ENCODE data around the gene ARID1B. TPM values are rescaled to one million over a fixed set of nuclear protein-coding genes. Genes with fewer than 3 reads are reported as not detected.

ARID1B gene
- total RNA-seq, 1 donor from 2014 or later, result 67.5 TPM

DNA sequence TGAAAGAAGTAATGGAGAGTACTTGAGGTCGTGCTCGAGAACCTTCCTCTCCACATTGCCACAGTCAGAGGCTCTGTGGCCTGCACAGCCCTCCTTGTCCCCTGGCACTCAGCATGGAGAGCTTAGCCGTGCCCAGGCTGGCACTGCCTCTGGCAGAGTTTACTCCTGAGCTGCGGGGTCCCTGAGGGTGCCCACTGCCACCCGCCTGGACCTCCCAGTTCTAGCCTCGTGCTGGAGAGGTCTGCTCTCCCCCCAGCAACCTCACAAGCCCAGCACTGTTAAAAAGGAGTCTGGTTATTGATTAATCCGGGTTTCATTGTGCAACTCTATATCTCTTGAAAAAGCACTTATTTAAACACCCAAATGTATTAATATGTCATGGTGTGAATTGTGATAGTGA lies 319.3 kb downstream of the ARID1B start:
- peak; percentile 45 for DNase-seq
- intact Hi-C loops (cut with micrococcal nuclease), result no loop called here
- no peaks in the 10 kb centered on the region for H3K27me3 Mint-ChIP-seq
- no peak overlapping the region for H3K27ac Mint-ChIP-seq
- H3K4me3 Mint-ChIP-seq, result no peak overlapping the region
- H3K36me3 Mint-ChIP-seq (ENCODE audit: low read depth), result peaks cover 15% of the 10 kb centered on the region
- H3K4me1 Mint-ChIP-seq, result peaks cover 33% of the 10 kb centered on the region
- H3K9me3 Mint-ChIP-seq, result no peaks in the 10 kb centered on the region

- Mint-ChIP-seq H3K4me1 (peaks cover 34% of the 10 kb centered on the region), H3K36me3 (ENCODE audit: low read depth) (peaks cover 17% of the 10 kb centered on the region), H3K27ac (no peak overlapping the region), H3K9me3 (no peaks in the 10 kb centered on the region), H3K27me3 (no peaks in the 10 kb centered on the region), H3K4me3 (no peak overlapping the region)
- no peak for DNase-seq
- intact Hi-C loops (cut with micrococcal nuclease), result no loop called here
Measured at GRCh38 chr6:157097255-157097955, 320.2 kb downstream of the ARID1B start.

- no peak overlapping the region for H3K27ac Mint-ChIP-seq
- no peak for DNase-seq
- peaks cover 16% of the 10 kb centered on the region for H3K36me3 Mint-ChIP-seq (ENCODE audit: low read depth)
- no peaks in the 10 kb centered on the region for H3K27me3 Mint-ChIP-seq
- H3K4me1 Mint-ChIP-seq, result peaks cover 34% of the 10 kb centered on the region
- intact Hi-C loops (cut with micrococcal nuclease), result no loop called here
- no peak overlapping the region for H3K4me3 Mint-ChIP-seq
- no peaks in the 10 kb centered on the region for H3K9me3 Mint-ChIP-seq
Measured at GRCh38 chr6:157098999-157099398, 321.8 kb downstream of the ARID1B start.

DNA sequence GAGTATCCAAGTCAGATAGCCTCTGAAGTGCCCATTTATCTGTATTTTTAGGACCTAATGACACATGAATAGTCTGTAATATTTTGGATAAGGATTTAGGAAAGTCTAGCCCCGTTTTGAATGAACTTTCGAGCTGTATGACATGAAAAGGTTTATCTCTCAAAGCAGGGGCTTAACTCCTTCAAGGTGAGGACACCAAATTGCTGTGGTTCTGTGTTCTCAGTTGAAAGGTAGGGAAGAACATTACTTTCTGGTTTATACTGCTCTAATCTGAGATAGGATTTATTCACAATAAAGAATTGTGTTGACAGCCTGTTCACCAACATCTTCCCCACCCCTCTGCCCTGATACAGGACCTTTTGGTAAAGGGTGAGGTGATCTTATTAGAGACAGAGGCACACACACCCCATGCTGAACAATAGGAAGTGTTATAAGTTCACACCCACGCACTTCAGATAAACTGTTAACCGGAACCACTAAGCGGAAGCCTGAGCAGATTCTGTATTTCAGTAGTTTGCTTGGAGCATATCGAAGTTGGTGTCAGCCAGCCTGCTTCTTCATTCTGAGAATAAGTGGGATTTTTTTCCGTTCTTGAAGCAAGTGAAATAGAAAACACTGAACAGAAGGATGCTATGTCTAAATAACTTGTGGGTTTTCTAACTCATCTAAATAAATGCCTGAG lies 322.9 kb downstream of the ARID1B start:
- Mint-ChIP-seq H3K27ac (peak overlapping the region; percentile 92), H3K9me3 (no peaks in the 10 kb centered on the region)

GRCh38 chr6:157101166-157101565 lies 324.0 kb downstream of the ARID1B start:
- no peaks in the 10 kb centered on the region for H3K27me3 Mint-ChIP-seq
- H3K27ac Mint-ChIP-seq, result peak overlapping the region; percentile 48
- peaks cover 44% of the 10 kb centered on the region for H3K4me1 Mint-ChIP-seq
- H3K36me3 Mint-ChIP-seq (ENCODE audit: low read depth), result peaks cover 19% of the 10 kb centered on the region
- H3K9me3 Mint-ChIP-seq, result no peaks in the 10 kb centered on the region
- intact Hi-C loops (cut with micrococcal nuclease), result loop anchor here (5.0 kb wide), 1 partner anchor 144 kb away; no protein-coding TSS in a partner anchor
- DNase-seq, result no peak
- no peak overlapping the region for H3K4me3 Mint-ChIP-seq

More for the DNA sequence above, 322.9 kb downstream of the ARID1B start:
- Mint-ChIP-seq H3K4me3 (peak overlapping the region; percentile 73), H3K36me3 (ENCODE audit: low read depth) (peaks cover 16% of the 10 kb centered on the region), H3K4me1 (peaks cover 39% of the 10 kb centered on the region), H3K27me3 (no peaks in the 10 kb centered on the region)
- peak; percentile 84 for DNase-seq
- intact Hi-C loops (cut with micrococcal nuclease), result loop anchor here (1.0 to 5.0 kb wide), 7 partner anchors 8 to 321 kb away; no protein-coding TSS in a partner anchor

- intact Hi-C loops (cut with micrococcal nuclease), result loop anchor here (5.0 kb wide), 2 partner anchors 148 to 248 kb away; no protein-coding TSS in a partner anchor
- peaks cover 51% of the 10 kb centered on the region for H3K4me1 Mint-ChIP-seq
- H3K4me3 Mint-ChIP-seq, result no peak overlapping the region
- H3K27me3 Mint-ChIP-seq, result no peaks in the 10 kb centered on the region
- no peak overlapping the region for H3K27ac Mint-ChIP-seq
- no peaks in the 10 kb centered on the region for H3K9me3 Mint-ChIP-seq
- peaks cover 16% of the 10 kb centered on the region for H3K36me3 Mint-ChIP-seq (ENCODE audit: low read depth)
- no peak for DNase-seq
Measured at GRCh38 chr6:157104803-157105202, 327.6 kb downstream of the ARID1B start.

DNA sequence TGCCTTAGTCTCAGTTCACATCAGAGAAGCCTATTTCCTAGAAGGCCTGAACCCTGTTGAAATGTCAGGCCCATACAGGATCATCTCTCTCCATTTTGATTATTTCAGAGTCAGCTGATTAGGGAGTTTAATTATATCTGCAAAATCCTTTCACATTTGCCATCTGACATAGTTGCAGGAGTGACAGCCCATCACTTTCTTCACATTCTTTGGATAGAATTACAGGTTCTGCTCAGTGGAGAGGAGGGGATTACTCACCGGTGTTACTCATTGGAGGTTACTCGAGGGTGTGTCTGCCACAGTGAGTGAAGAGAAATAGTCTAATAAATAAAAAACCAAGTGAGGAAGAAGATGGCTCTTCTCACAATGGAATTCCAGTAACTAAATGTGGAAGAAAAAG lies 329.3 kb downstream of the ARID1B start:
- Mint-ChIP-seq H3K36me3 (ENCODE audit: low read depth) (peaks cover 19% of the 10 kb centered on the region), H3K4me1 (peaks cover 35% of the 10 kb centered on the region), H3K27me3 (no peaks in the 10 kb centered on the region), H3K4me3 (no peak overlapping the region), H3K9me3 (no peaks in the 10 kb centered on the region), H3K27ac (peak overlapping the region; percentile 69)
- DNase-seq, result peak; percentile 55
- intact Hi-C loops (cut with micrococcal nuclease), result loop anchor here (5.0 kb wide), 1 partner anchor 249 kb away; no protein-coding TSS in a partner anchor

- Mint-ChIP-seq H3K4me1 (peaks cover 33% of the 10 kb centered on the region), H3K4me3 (no peak overlapping the region), H3K27ac (peak overlapping the region; percentile 78), H3K36me3 (ENCODE audit: low read depth) (peaks cover 21% of the 10 kb centered on the region), H3K27me3 (no peaks in the 10 kb centered on the region), H3K9me3 (no peaks in the 10 kb centered on the region)
- intact Hi-C loops (cut with micrococcal nuclease), result loop anchor here (5.0 kb wide), 1 partner anchor 250 kb away; no protein-coding TSS in a partner anchor
- no peak for DNase-seq
Measured at GRCh38 chr6:157107571-157107914, 330.4 kb downstream of the ARID1B start.

GRCh38 chr6:157107915-157108651 lies 330.9 kb downstream of the ARID1B start:
- no peak for DNase-seq
- peaks cover under 1% of the 10 kb centered on the region for H3K9me3 Mint-ChIP-seq
- peak overlapping the region; percentile 78 for H3K27ac Mint-ChIP-seq
- H3K27me3 Mint-ChIP-seq, result no peaks in the 10 kb centered on the region
- peaks cover 22% of the 10 kb centered on the region for H3K36me3 Mint-ChIP-seq (ENCODE audit: low read depth)
- peaks cover 30% of the 10 kb centered on the region for H3K4me1 Mint-ChIP-seq
- no peak overlapping the region for H3K4me3 Mint-ChIP-seq
- intact Hi-C loops (cut with micrococcal nuclease), result loop anchor here (1.0 to 5.0 kb wide), 4 partner anchors 8 to 251 kb away; no protein-coding TSS in a partner anchor

- H3K4me1 Mint-ChIP-seq, result peaks cover 32% of the 10 kb centered on the region
- peaks cover 28% of the 10 kb centered on the region for H3K36me3 Mint-ChIP-seq (ENCODE audit: low read depth)
- no peak overlapping the region for H3K4me3 Mint-ChIP-seq
- no peak for DNase-seq
- intact Hi-C loops (cut with micrococcal nuclease), result loop anchor here (1.0 to 5.0 kb wide), 4 partner anchors 9 to 252 kb away; no protein-coding TSS in a partner anchor
- peaks cover 3% of the 10 kb centered on the region for H3K9me3 Mint-ChIP-seq
- no peaks in the 10 kb centered on the region for H3K27me3 Mint-ChIP-seq
- no peak overlapping the region for H3K27ac Mint-ChIP-seq
Measured at GRCh38 chr6:157108923-157109322, 331.7 kb downstream of the ARID1B start.

DNA sequence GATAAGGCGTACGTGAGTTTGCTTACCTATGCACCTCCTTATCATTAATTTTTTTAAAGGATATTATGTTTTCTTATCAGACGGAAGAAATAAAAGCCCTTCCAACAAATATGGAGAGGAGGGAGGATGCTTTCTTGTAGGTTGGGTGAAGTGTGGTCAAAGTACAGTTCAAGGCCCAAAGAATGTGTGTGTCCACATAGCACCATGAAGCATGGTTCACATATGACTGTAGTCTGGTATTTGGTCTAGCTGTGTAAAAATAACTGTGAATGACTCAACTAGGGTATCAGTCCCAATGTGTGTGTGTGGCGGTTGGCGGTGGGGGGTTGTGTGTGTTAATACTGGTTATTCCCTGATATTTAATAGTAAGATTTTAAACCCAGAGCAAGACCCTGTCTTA lies 333.4 kb downstream of the ARID1B start:
- no peak for DNase-seq
- Mint-ChIP-seq H3K9me3 (peaks cover 3% of the 10 kb centered on the region), H3K36me3 (ENCODE audit: low read depth) (peaks cover 20% of the 10 kb centered on the region), H3K4me1 (peaks cover 23% of the 10 kb centered on the region), H3K27me3 (no peaks in the 10 kb centered on the region), H3K27ac (no peak overlapping the region), H3K4me3 (no peak overlapping the region)
- intact Hi-C loops (cut with micrococcal nuclease), result no loop called here

DNA sequence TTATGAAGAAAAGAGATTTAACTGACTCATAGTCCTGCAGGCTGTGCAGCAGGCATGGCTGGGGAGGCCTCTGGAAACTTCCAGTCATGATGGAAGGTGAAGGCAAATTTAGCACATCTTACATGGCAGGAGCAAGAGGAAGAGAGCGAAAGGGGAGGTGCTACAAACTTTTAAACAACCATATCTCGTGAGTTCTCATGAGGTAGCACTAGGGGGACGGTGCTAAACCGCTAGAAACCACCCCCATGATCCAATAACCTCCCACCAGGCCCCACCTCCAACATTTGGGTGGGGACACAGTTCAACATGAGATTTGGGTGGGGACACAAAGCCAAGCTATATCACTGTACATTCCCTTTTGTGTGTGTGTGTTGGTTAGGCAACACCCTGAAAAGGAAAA lies 336.2 kb downstream of the ARID1B start:
- H3K27ac Mint-ChIP-seq, result no peak overlapping the region
- no peaks in the 10 kb centered on the region for H3K27me3 Mint-ChIP-seq

GRCh38 chr6:157116426-157116825 lies 339.2 kb downstream of the ARID1B start:
- H3K27me3 Mint-ChIP-seq, result no peaks in the 10 kb centered on the region
- H3K4me3 Mint-ChIP-seq, result no peak overlapping the region
- H3K36me3 Mint-ChIP-seq (ENCODE audit: low read depth), result peaks cover 14% of the 10 kb centered on the region
- H3K4me1 Mint-ChIP-seq, result peaks cover 2% of the 10 kb centered on the region
- intact Hi-C loops (cut with micrococcal nuclease), result no loop called here
- H3K9me3 Mint-ChIP-seq, result peaks cover 3% of the 10 kb centered on the region
- H3K27ac Mint-ChIP-seq, result no peak overlapping the region
- no peak for DNase-seq

More for the DNA sequence above, 336.2 kb downstream of the ARID1B start:
- Mint-ChIP-seq H3K9me3 (peaks cover 3% of the 10 kb centered on the region), H3K4me3 (no peak overlapping the region), H3K4me1 (peaks cover 2% of the 10 kb centered on the region), H3K36me3 (ENCODE audit: low read depth) (peaks cover 20% of the 10 kb centered on the region)
- intact Hi-C loops (cut with micrococcal nuclease), result no loop called here
- DNase-seq, result no peak
